Tibial artery (tissue), 4 donors: ENCODE data around the gene CKAP2L.

Experiments
- DNase-seq, 2 donors: peaks; one replicate each; pipeline ENCODE4 v3.0.0-alpha.2; 2019
- H3K27ac ChIP-seq, 2 donors: fragments of 200-600 bp; sonication (generic) in 1 of 2; 1 replicate in 1 of 2; 2 replicates in 1 of 2; pipeline ENCODE4 v1.5.1; 2018 to 2019; ENCODE audit warnings: mild to moderate bottlenecking in 1 of 2
- H3K27me3 ChIP-seq, 2 donors: fragments of 200-600 bp; sonication (generic) in 1 of 2; one replicate each; pipeline versions ENCODE4 v1.5.1 to v1.6.0; 2016 to 2019
- H3K36me3 ChIP-seq, 3 donors: fragments of 200-600 bp; sonication (generic) in 2 of 3; one replicate each; pipeline ENCODE4 v1.5.1; 2016 to 2019; ENCODE audit warnings: mild to moderate bottlenecking in 2 of 3
- H3K4me1 ChIP-seq, 4 donors: fragments of 200-600 bp; sonication (generic) in 2 of 4; 1 replicate in 3 of 4; 2 replicates in 1 of 4; pipeline ENCODE4 v1.5.1; 2016 to 2019
- H3K4me3 ChIP-seq, 2 donors: fragments of 200-600 bp; sonication (generic) in 1 of 2; 1 replicate in 1 of 2; 2 replicates in 1 of 2; pipeline ENCODE4 v1.5.1; 2018 to 2019; ENCODE audit warnings: mild to moderate bottlenecking in 2 of 2
- H3K9me3 ChIP-seq, 3 donors: fragments of 200-600 bp; sonication (generic) in 1 of 3; one replicate each; pipeline ENCODE4 v1.5.1; 2016 to 2019
- intact Hi-C: fragments of 100-400 bp; cut with DNase I; formaldehyde crosslinking; loops from one replicate; pipeline ENCODE4 v1.15.0; 2023; ENCODE audit warnings: low total_unique reads
- TF ChIP-seq, protein P1 (sequence below), 2 experiments: fragments of 200-600 bp in 1 of 2; fragments of 450-650 bp in 1 of 2; IDR thresholded peaks; one replicate each; pipeline ENCODE4 v1.5.1; 2017 to 2019; ENCODE audit warnings: antibody characterized with exemption in 2 of 2, mild to moderate bottlenecking in 1 of 2, moderate library complexity in 1 of 2

CKAP2L gene

DNA sequence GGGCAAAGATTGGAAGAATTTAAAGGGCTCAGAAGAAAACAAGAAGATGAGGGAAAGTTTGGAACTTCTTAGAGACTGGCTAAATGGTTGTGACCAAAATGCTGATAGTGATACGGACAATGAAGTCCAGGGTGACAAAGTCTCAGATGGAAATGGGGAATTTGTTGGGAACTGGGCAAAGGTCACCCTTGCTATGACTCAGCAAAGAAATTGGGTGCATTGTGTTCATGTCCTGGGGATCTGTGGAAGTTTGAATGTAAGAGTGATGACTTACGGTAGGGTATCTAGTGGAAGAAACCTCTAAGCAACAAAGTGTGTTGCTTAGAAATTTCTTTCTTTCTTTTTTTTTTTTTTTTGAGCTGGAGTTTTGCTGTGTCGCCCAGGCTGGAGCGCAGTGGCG lies 25.9 kb upstream of the CKAP2L start:
- no peak overlapping the region for H3K27ac ChIP-seq
- no peak overlapping the region for H3K4me3 ChIP-seq
- no peak for DNase-seq
- H3K4me1 ChIP-seq: no peaks in the 10 kb centered on the region
- H3K27me3 ChIP-seq: no peaks in the 10 kb centered on the region
- intact Hi-C loops: no loop called here
- H3K9me3 ChIP-seq: no peaks in the 10 kb centered on the region
- no peaks in the 10 kb centered on the region for H3K36me3 ChIP-seq
- TF ChIP-seq, protein P1, sequence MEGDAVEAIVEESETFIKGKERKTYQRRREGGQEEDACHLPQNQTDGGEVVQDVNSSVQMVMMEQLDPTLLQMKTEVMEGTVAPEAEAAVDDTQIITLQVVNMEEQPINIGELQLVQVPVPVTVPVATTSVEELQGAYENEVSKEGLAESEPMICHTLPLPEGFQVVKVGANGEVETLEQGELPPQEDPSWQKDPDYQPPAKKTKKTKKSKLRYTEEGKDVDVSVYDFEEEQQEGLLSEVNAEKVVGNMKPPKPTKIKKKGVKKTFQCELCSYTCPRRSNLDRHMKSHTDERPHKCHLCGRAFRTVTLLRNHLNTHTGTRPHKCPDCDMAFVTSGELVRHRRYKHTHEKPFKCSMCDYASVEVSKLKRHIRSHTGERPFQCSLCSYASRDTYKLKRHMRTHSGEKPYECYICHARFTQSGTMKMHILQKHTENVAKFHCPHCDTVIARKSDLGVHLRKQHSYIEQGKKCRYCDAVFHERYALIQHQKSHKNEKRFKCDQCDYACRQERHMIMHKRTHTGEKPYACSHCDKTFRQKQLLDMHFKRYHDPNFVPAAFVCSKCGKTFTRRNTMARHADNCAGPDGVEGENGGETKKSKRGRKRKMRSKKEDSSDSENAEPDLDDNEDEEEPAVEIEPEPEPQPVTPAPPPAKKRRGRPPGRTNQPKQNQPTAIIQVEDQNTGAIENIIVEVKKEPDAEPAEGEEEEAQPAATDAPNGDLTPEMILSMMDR (IDR thresholded peaks at IDR 0.05): no peak

DNA sequence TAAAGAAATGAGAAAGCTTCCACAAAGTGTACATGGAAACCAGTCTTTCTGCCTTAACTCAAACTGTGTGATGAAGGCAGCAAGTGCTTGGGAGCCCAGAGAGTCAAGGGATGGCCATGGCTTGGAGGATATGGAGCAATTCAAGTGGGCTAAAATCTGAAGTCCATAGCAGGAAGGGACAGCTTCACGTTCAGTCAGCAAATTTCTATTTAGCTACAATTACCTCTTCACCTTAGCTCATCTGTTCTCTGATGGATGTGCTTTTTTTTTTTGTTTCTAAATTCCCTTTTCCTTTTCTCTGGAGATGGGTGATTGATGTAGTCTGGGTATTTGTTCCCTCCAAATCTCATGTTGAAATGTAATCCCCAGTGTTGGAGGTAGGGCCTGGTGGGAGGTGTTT lies 24.8 kb upstream of the CKAP2L start:
- no peak for DNase-seq
- intact Hi-C loops: no loop called here
- no peak overlapping the region for H3K4me3 ChIP-seq
- H3K4me1 ChIP-seq: no peaks in the 10 kb centered on the region
- no peaks in the 10 kb centered on the region for H3K9me3 ChIP-seq
- H3K27ac ChIP-seq: no peak overlapping the region
- TF ChIP-seq, protein P1 (IDR thresholded peaks at IDR 0.05): no peak
- no peaks in the 10 kb centered on the region for H3K27me3 ChIP-seq
- H3K36me3 ChIP-seq: no peaks in the 10 kb centered on the region

DNA sequence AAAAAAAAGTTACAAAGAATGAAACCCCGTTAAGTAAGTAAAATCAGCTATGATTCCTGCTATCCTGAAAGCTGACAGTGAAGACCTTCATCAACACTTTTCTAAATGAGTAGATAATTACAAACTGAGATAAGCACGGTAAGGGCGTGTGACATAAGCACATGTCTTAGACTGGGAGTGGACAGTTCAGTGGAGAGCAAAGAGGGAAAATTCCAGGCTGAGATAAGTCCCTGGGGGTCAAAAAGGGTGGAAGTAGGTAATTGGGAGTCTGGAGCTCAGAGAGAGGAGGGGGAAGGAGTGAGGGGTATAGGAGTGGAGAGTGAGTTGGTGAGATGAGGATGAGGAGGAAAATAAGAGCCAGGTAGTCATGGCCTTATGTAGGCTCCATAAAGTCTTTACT lies 24.2 kb upstream of the CKAP2L start:
- no peak for DNase-seq
- no peak overlapping the region for H3K27ac ChIP-seq
- intact Hi-C loops: no loop called here
- H3K36me3 ChIP-seq: no peaks in the 10 kb centered on the region
- H3K4me3 ChIP-seq: no peak overlapping the region
- TF ChIP-seq, protein P1 (IDR thresholded peaks at IDR 0.05): no peak
- H3K4me1 ChIP-seq: no peaks in the 10 kb centered on the region
- H3K27me3 ChIP-seq: no peaks in the 10 kb centered on the region
- no peaks in the 10 kb centered on the region for H3K9me3 ChIP-seq

DNA sequence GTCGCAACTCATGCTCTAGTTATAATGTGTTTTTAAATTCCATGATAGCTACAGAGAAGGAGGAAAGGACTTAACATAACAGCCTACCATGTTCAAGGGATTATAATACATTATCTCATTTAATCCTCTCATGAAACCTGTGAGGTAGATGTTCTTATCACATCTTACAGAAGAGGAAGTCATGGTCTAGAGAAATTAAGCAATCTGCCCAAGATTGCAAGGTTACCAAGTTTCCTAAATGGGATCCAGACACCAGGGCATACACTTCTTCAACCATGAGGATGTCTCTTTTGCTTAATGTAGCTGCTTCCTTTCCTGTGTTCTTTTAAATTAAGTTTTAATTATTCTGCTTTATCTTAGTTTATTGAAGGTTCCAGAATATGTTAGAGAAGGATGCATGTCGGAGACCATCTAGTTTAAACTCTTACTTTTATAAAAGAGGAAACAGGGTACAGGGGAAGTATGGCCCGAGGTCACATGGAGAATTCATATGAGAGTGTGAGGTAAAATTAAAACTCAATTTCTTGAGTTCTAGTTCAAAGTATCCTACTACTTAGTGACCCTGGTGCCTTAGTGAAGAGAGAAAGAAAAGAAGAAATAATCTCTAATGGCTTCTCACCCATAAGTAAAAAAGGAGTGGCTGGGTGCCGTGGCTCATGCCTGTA lies 23.5 kb upstream of the CKAP2L start:
- TF ChIP-seq, protein P1 (IDR thresholded peaks at IDR 0.05): no peak
- intact Hi-C loops: no loop called here
- H3K4me3 ChIP-seq: no peak overlapping the region
- H3K9me3 ChIP-seq: no peaks in the 10 kb centered on the region
- H3K27me3 ChIP-seq: no peaks in the 10 kb centered on the region
- H3K4me1 ChIP-seq: no peaks in the 10 kb centered on the region
- H3K36me3 ChIP-seq: no peaks in the 10 kb centered on the region
- H3K27ac ChIP-seq: no peak overlapping the region
- DNase-seq: no peak

DNA sequence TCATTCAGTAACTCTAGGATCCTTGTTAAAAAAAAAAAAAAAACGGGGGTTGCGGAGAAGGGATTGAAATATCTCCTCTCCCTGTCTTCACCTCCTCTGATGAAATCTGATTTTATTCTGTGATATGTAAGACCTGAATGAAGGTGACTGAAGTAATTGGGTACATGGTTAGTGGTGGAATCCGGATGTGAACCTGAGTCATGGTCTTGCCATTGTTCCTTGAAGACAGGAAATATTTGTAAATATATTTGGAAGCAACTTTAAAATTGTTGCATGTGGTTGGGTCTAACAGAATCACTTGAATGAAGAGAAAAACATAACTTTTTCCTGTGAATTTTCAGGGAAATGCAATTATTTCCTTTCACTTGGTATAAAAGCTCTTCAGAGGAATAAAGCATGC lies 22.9 kb upstream of the CKAP2L start:
- no peaks in the 10 kb centered on the region for H3K9me3 ChIP-seq
- TF ChIP-seq, protein P1 (IDR thresholded peaks at IDR 0.05): no peak
- DNase-seq: no peak
- H3K27ac ChIP-seq: no peak overlapping the region
- H3K4me1 ChIP-seq: no peaks in the 10 kb centered on the region
- H3K4me3 ChIP-seq: no peak overlapping the region
- no peaks in the 10 kb centered on the region for H3K27me3 ChIP-seq
- intact Hi-C loops: no loop called here
- H3K36me3 ChIP-seq: no peaks in the 10 kb centered on the region
